ENCODE measurements around the gene RSPH3.
"Not testable (repeated sequence)": the region's sequence is repeated elsewhere in the genome, so short reads cannot be mapped to it uniquely, and the experiment has no call there.

Gene RSPH3

GRCh38 chr6:158978757-158979156, 21.2 kb downstream of the RSPH3 start:
- no peak for DNase-seq (ENCODE audit: low read depth in 1 of 2, low spot score in 1 of 2)

- DNase-seq (ENCODE audit: low read depth in 1 of 2, low spot score in 1 of 2) = no peak
Observed at GRCh38 chr6:158977382-158977781, 22.6 kb downstream of the RSPH3 start.

GRCh38 chr6:158972241-158973233, 27.5 kb downstream of the RSPH3 start:
- no peak for DNase-seq (ENCODE audit: low read depth in 1 of 2, low spot score in 1 of 2)

DNA sequence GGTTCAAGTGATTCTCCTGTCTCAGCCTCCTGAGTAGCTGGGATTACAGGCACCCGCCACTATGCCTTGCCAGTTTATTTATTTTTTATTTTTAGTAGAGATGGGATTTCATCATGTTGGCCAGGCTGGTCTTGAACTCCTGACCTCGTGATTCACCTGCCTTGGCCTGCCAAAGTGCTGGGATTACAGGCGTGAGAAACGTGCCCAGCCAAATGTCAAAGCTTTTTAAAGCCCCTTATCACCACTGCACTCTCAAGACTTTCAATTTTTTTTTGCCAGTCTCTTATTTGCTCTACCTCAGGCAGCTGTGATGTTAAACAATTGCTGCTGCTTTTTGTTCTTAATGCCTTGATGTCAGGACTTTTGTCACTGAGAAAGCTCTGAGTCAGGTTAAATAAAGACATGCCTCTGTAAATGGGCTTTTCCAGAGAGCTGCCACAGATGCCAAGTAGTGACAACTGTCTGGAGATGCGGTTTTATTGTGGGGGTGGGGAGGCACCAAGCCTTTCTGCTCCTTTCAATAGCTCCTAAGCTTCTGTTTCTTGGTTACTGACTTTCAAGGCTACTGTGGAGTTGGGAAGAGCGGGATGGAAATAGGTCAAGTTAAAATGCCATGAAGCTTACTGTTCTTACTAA, 29.2 kb downstream of the RSPH3 start:
- DNase-seq (ENCODE audit: low read depth in 1 of 2, low spot score in 1 of 2) = no peak

- DNase-seq (ENCODE audit: low read depth in 1 of 2, low spot score in 1 of 2) = no peak
Observed at GRCh38 chr6:158969148-158969547, 30.9 kb downstream of the RSPH3 start.

GRCh38 chr6:158963020-158963808, 36.8 kb downstream of the RSPH3 start:
- no peak for DNase-seq (ENCODE audit: low read depth in 1 of 2, low spot score in 1 of 2)

DNA sequence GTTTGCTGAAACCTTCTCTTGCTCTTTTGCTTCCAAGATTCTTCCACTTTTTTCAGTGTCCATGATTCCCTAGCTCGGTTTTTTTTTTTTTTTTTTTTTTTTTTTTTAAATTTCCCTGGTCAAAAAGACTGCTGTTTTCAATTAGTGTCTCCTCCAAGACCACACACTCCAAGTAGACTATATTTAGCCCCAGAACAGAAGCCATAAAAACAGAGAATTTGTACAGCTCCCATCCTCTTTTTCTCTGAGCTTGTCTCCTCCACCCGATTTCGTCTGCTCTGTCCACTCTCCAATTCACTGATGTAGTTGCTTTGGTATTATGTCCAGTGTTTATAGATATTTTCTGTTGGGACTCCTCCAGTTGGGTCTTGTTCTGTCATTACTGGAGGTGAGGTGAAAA, 37.6 kb downstream of the RSPH3 start:
- no peak for DNase-seq (ENCODE audit: low read depth in 1 of 2, low spot score in 1 of 2)

DNA sequence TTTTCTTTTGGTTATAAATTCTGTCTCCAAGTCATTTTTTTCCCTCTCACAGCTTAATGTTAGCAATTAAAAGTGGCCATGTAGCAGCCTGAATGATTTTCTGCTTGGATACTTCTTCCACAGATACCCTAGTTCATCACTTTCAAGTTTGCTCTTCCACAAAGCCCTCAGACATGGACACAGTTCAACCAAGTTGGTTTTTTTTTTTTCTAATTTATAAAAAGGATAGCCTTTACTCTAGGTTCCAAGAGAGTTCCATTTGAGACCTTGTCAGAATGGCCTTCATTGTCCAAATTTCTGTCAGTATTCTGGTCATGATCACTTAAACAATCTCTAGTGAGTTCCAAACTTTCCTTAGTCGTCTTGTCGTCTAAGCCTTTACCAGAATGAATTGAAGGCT, 40.0 kb downstream of the RSPH3 start:
- no peak for DNase-seq (ENCODE audit: low read depth in 1 of 2, low spot score in 1 of 2)

DNA sequence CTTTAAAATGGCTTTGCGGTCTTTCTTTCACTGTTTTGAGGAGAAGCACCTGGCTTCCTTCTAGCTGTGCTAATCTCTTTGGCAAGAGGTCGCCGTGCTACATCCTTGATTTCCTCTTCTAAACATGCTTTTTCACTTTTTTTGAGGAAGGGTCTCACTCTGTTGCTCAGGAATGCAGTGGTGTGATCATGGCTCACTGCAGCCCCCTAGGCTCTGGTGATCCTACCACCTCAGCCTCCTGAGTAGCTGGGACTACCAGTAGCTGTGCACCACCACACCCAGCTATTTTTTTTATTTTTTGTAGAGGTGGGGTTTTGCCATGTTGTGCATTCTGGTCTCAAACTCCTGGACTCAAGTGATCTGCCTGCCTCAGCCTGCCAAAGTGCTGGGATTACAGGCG, 40.5 kb downstream of the RSPH3 start:
- no peak for DNase-seq (ENCODE audit: low read depth in 1 of 2, low spot score in 1 of 2)

GRCh38 chr6:158958504-158959386, 41.3 kb downstream of the RSPH3 start:
- DNase-seq (ENCODE audit: low read depth in 1 of 2, low spot score in 1 of 2) = no peak

GRCh38 chr6:158955255-158955654, 44.7 kb downstream of the RSPH3 start:
- no peak for DNase-seq (ENCODE audit: low read depth in 1 of 2, low spot score in 1 of 2)

GRCh38 chr6:158954753-158955152, 45.2 kb downstream of the RSPH3 start:
- DNase-seq (ENCODE audit: low read depth in 1 of 2, low spot score in 1 of 2) = no peak

DNA sequence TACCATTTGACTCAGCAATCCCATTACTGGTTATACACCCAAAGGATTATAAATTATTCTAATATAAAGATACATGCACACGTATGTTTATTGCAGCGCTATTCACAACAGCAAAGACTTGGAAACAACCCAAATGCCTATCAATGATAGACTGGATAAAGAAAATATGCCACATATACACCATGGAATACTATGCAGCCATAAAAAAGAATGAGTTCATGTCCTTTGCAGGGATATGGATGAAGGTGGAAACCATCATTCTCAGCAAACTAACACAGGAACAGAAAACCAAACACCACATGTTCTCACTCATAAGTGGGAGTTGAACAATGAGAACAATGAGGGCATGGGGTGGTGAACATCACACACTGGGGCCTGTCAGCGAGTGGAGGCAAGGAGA, 48.0 kb downstream of the RSPH3 start:
- DNase-seq (ENCODE audit: low read depth in 1 of 2, low spot score in 1 of 2) = not testable (repeated sequence)

DNA sequence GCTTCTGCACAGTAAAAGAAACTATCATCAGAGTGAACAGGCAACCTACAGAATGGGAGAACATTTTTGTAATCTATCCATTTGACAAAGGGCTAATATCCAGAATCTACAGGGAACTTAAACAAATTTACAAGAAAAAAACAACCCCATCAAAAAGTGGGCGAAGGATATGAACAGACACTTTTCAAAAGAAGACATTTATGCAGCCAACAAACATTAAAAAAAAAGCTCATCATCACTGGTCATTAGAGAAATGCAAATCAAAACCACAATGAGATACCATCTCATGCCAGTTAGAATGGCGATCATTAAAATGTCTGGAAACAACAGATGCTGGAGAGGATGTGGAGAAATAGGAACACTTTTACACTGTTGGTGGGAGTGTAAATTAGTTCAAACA, 48.4 kb downstream of the RSPH3 start:
- not testable (repeated sequence) for DNase-seq (ENCODE audit: low read depth in 1 of 2, low spot score in 1 of 2)

- no peak for DNase-seq (ENCODE audit: low read depth in 1 of 2, low spot score in 1 of 2)
Observed at GRCh38 chr6:158947284-158947683, 52.7 kb downstream of the RSPH3 start.

GRCh38 chr6:158943380-158944032, 56.5 kb downstream of the RSPH3 start:
- DNase-seq (ENCODE audit: low read depth in 1 of 2, low spot score in 1 of 2) = no peak

GRCh38 chr6:158942349-158942748, 57.7 kb downstream of the RSPH3 start:
- no peak for DNase-seq (ENCODE audit: low read depth in 1 of 2, low spot score in 1 of 2)

GRCh38 chr6:158941246-158941645, 58.8 kb downstream of the RSPH3 start:
- DNase-seq (ENCODE audit: low read depth in 1 of 2, low spot score in 1 of 2) = no peak

- no peak for DNase-seq (ENCODE audit: low read depth in 1 of 2, low spot score in 1 of 2)
Observed at GRCh38 chr6:158939255-158940159, 60.5 kb downstream of the RSPH3 start.
